ENCODE data around the gene MVB12B. TPM values are rescaled to one million over a fixed set of nuclear protein-coding genes. Genes with fewer than 3 reads are reported as not detected.

Gene MVB12B
- total RNA-seq, 1 donor from 2014 or later: 12.8 TPM

DNA sequence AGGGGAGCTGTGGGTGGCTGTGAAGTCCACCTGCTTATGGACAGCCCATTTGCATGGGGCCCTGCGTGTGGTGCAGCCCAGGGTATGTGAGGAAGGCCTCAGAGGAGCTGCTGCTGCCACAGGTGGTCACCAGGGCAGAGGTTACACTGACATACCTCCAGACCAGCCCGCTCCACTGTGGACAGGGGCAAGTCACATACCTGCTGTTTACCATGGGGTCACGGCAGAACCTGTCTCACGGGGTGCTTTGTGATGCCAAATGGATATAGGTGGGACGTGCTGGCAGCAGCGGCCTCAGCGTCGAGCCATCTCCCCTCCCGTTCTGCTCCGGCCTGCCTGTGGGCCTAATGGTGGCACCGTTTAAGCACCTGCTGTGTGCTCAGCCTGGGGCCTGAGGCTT is 159.6 kb downstream of the MVB12B start:
- Histone ChIP-seq H3K4me1 (ENCODE audit: insufficient read depth, low read length) (peaks cover 14% of the 10 kb centered on the region), H3K27ac (ENCODE audit: low read depth, low read length) (no peak overlapping the region), H2AFZ (ENCODE audit: low read depth, low read length) (no peak overlapping the region), H3K9ac (ENCODE audit: low read length) (no peak overlapping the region), H3K4me3 (ENCODE audit: insufficient read depth, low read depth, low read length) (no peak overlapping the region), H3K9me3 (ENCODE audit: insufficient read depth, low read depth, low read length) (no peaks in the 10 kb centered on the region), H3K27me3 (ENCODE audit: insufficient read depth, low read length) (no peaks in the 10 kb centered on the region), H3K36me3 (ENCODE audit: insufficient read depth, low read length) (peaks cover 2% of the 10 kb centered on the region), H3K4me2 (ENCODE audit: low read length) (no peak overlapping the region), H4K20me1 (ENCODE audit: insufficient read depth, low read length) (no peaks in the 10 kb centered on the region), H3K79me2 (ENCODE audit: insufficient read depth, low read length) (no peaks in the 10 kb centered on the region)
- H3K27ac Mint-ChIP-seq (ENCODE audit: unreplicated experiment): no peak overlapping the region
- FAIRE-seq (no peak), DNase-seq (ENCODE audit: low read depth) (no peak)
- H3K27me3 Mint-ChIP-seq (ENCODE audit: low read depth, unreplicated experiment): peaks cover 17% of the 10 kb centered on the region
- no peaks in the 10 kb centered on the region for H3K9me3 Mint-ChIP-seq (ENCODE audit: unreplicated experiment)
- no peak overlapping the region for H3K4me3 Mint-ChIP-seq (ENCODE audit: unreplicated experiment)
- H3K4me1 Mint-ChIP-seq (ENCODE audit: low read depth, unreplicated experiment): no peaks in the 10 kb centered on the region
- TF ChIP-seq CTCF (IDR thresholded peaks at IDR 0.05; ENCODE audit: insufficient read depth, low read depth, low read length) (no peak), EZH2 (IDR thresholded peaks at IDR 0.05; ENCODE audit: insufficient read depth, low read length) (no peak)
- peaks cover 5% of the 10 kb centered on the region for H3K36me3 Mint-ChIP-seq (ENCODE audit: low read depth, unreplicated experiment)

DNA sequence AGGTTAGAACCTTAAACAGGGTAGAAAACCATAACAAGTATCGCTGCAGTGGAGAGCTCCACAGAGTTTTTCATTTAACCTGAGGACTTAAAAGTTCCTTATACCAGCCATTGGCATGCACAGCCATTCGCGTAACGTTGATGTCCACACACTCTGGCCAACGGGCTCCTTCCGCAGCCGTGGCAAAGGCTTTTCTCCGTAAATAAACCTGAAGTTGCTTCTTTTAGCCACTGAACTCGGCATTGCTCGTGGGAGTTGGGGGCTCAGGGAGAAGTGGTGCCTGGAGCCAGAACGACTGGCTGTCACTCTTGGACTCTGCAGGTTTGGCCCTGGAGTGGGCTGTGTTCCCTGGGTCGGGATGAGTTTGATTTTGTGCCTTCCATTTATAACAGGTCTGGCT is 161.2 kb downstream of the MVB12B start:
- no peak for FAIRE-seq
- H2AFZ ChIP-seq (ENCODE audit: low read depth, low read length): no peak overlapping the region
- no peak for TF ChIP-seq CTCF (IDR thresholded peaks at IDR 0.05; ENCODE audit: insufficient read depth, low read depth, low read length)
- TF ChIP-seq EZH2 (IDR thresholded peaks at IDR 0.05; ENCODE audit: insufficient read depth, low read length): no peak

DNA sequence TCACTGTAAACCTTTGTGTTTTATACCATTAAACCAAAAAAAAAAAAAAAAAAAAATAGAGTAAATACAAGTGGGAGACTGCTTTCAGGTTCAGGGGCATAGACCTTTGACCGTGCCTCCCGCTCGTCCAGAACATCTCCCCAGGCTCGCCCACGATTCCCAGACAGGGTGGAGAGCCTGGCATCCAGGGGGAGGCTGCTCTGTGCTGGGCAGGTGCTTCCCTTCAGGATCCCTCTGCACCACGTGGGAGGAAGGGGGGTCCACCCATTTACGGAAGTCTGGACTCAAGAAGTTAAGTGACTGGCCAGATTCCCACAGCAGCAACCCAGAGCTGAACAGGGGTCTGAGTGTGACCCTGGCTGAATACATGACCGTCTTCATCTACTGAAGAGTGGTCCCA is 161.7 kb downstream of the MVB12B start:
- TF ChIP-seq EZH2 (IDR thresholded peaks at IDR 0.05; ENCODE audit: insufficient read depth, low read length) (no peak), CTCF (IDR thresholded peaks at IDR 0.05; ENCODE audit: insufficient read depth, low read depth, low read length) (no peak)

More for the DNA sequence above, 161.2 kb downstream of the MVB12B start:
- Histone ChIP-seq H3K36me3 (ENCODE audit: insufficient read depth, low read length) (peaks cover 2% of the 10 kb centered on the region), H3K9me3 (ENCODE audit: insufficient read depth, low read depth, low read length) (no peaks in the 10 kb centered on the region), H3K9ac (ENCODE audit: low read length) (no peak overlapping the region), H3K27ac (ENCODE audit: low read depth, low read length) (no peak overlapping the region), H3K4me3 (ENCODE audit: insufficient read depth, low read depth, low read length) (no peak overlapping the region), H3K4me1 (ENCODE audit: insufficient read depth, low read length) (peaks cover 2% of the 10 kb centered on the region), H3K4me2 (ENCODE audit: low read length) (no peak overlapping the region), H4K20me1 (ENCODE audit: insufficient read depth, low read length) (no peaks in the 10 kb centered on the region), H3K27me3 (ENCODE audit: insufficient read depth, low read length) (no peaks in the 10 kb centered on the region), H3K79me2 (ENCODE audit: insufficient read depth, low read length) (no peaks in the 10 kb centered on the region)
- peaks cover 5% of the 10 kb centered on the region for H3K36me3 Mint-ChIP-seq (ENCODE audit: low read depth, unreplicated experiment)
- H3K9me3 Mint-ChIP-seq (ENCODE audit: unreplicated experiment): no peaks in the 10 kb centered on the region
- no peaks in the 10 kb centered on the region for H3K4me1 Mint-ChIP-seq (ENCODE audit: low read depth, unreplicated experiment)
- H3K27ac Mint-ChIP-seq (ENCODE audit: unreplicated experiment): no peak overlapping the region
- DNase-seq (ENCODE audit: low read depth): no peak
- H3K27me3 Mint-ChIP-seq (ENCODE audit: low read depth, unreplicated experiment): peaks cover 9% of the 10 kb centered on the region
- no peak overlapping the region for H3K4me3 Mint-ChIP-seq (ENCODE audit: unreplicated experiment)

More for the DNA sequence above, 161.7 kb downstream of the MVB12B start:
- Histone ChIP-seq H3K4me1 (ENCODE audit: insufficient read depth, low read length) (no peaks in the 10 kb centered on the region), H3K4me2 (ENCODE audit: low read length) (no peak overlapping the region), H3K79me2 (ENCODE audit: insufficient read depth, low read length) (no peaks in the 10 kb centered on the region), H3K9me3 (ENCODE audit: insufficient read depth, low read depth, low read length) (no peaks in the 10 kb centered on the region), H3K27ac (ENCODE audit: low read depth, low read length) (no peak overlapping the region), H3K36me3 (ENCODE audit: insufficient read depth, low read length) (peaks cover 2% of the 10 kb centered on the region), H2AFZ (ENCODE audit: low read depth, low read length) (no peak overlapping the region), H3K9ac (ENCODE audit: low read length) (no peak overlapping the region), H3K27me3 (ENCODE audit: insufficient read depth, low read length) (no peaks in the 10 kb centered on the region), H3K4me3 (ENCODE audit: insufficient read depth, low read depth, low read length) (no peak overlapping the region), H4K20me1 (ENCODE audit: insufficient read depth, low read length) (no peaks in the 10 kb centered on the region)
- no peaks in the 10 kb centered on the region for H3K9me3 Mint-ChIP-seq (ENCODE audit: unreplicated experiment)
- DNase-seq (ENCODE audit: low read depth) (no peak), FAIRE-seq (no peak)
- peaks cover 7% of the 10 kb centered on the region for H3K27me3 Mint-ChIP-seq (ENCODE audit: low read depth, unreplicated experiment)
- H3K4me1 Mint-ChIP-seq (ENCODE audit: low read depth, unreplicated experiment): no peaks in the 10 kb centered on the region
- no peak overlapping the region for H3K4me3 Mint-ChIP-seq (ENCODE audit: unreplicated experiment)
- no peak overlapping the region for H3K27ac Mint-ChIP-seq (ENCODE audit: unreplicated experiment)
- peaks cover 5% of the 10 kb centered on the region for H3K36me3 Mint-ChIP-seq (ENCODE audit: low read depth, unreplicated experiment)

Measured in astrocyte (in vitro differentiated cells and primary cell).